Smooth muscle cell (in vitro differentiated cells): ENCODE results near the gene TMEM258. TPM values are rescaled to one million over a fixed set of nuclear protein-coding genes. Genes with fewer than 3 reads are reported as not detected.

Experiments
- DNase-seq: peaks from one replicate; lab custom pipeline; 2025; ENCODE audit not compliant: unreplicated experiment; lab: John Stamatoyannopoulos, UW
- H2AFZ ChIP-seq: fragments of 200-600 bp; sonication (generic); 2 replicates; pipeline ENCODE4 v1.6.0; 2016; ENCODE audit warnings: antibody characterized with exemption, low read depth, mild to moderate bottlenecking
- H3F3A ChIP-seq: fragments of 200-600 bp; sonication (generic); 2 replicates; pipeline ENCODE4 v1.6.0; 2017; ENCODE audit warnings: antibody characterized with exemption, low read depth
- H3K27ac ChIP-seq: fragments of 200-600 bp; sonication (generic); 2 replicates; pipeline ENCODE4 v1.5.1; 2016; ENCODE audit warnings: low read depth, mild to moderate bottlenecking
- H3K27me3 ChIP-seq: fragments of 200-600 bp; sonication (generic); 2 replicates; pipeline ENCODE4 v1.6.1; 2016; ENCODE audit warnings: low read depth, mild to moderate bottlenecking
- H3K36me3 ChIP-seq: fragments of 200-600 bp; sonication (generic); 2 replicates; pipeline ENCODE4 v1.5.1; 2016; ENCODE audit warnings: low read depth
- H3K4me1 ChIP-seq: fragments of 200-600 bp; sonication (generic); 2 replicates; pipeline ENCODE4 v1.5.1; 2016; ENCODE audit warnings: low read depth
- H3K4me2 ChIP-seq: fragments of 200-600 bp; sonication (generic); 2 replicates; pipeline ENCODE4 v1.6.0; 2016; ENCODE audit warnings: mild to moderate bottlenecking
- H3K4me3 ChIP-seq: fragments of 200-600 bp; sonication (generic); 2 replicates; pipeline ENCODE4 v1.5.1; 2016; ENCODE audit warnings: mild to moderate bottlenecking
- H3K79me2 ChIP-seq: fragments of 200-600 bp; sonication (generic); 2 replicates; pipeline ENCODE4 v1.6.0; 2016; ENCODE audit warnings: low read depth, mild to moderate bottlenecking
- H3K9ac ChIP-seq: fragments of 200-600 bp; sonication (generic); 2 replicates; pipeline ENCODE4 v1.6.0; 2016; ENCODE audit warnings: low read depth
- H3K9me3 ChIP-seq: fragments of 200-600 bp; sonication (generic); replicated peaks from 2 replicates; pipeline ENCODE4 v1.5.1; 2016; ENCODE audit warnings: low read depth
- H4K20me1 ChIP-seq: fragments of 200-600 bp; sonication (generic); 2 replicates; pipeline ENCODE4 v1.6.0; 2016; ENCODE audit warnings: low read depth
- CTCF ChIP-seq: fragments of 200-600 bp; sonication (generic); IDR thresholded peaks from 2 replicates; pipeline ENCODE4 v1.5.1; 2017; ENCODE audit warnings: borderline replicate concordance, mild to moderate bottlenecking, antibody characterized with exemption; ENCODE audit not compliant: insufficient read depth, poor library complexity, severe bottlenecking
- WGBS: methylation state at CpG from one replicate; pipeline ENCODE4 v1.1.7; 2016; ENCODE audit warnings: low lambda C conversion rate; 5-methylcytosine and 5-hydroxymethylcytosine counted together
- polyA plus RNA-seq: library from polyadenylated mRNA; unstranded; fragments of >200 nt; fragmentation: Nextera tagmentation; extraction: Ambion mirVana; gene quantifications from 2 replicates; pipeline ENCODE4 v1.2.1, GENCODE V29; 2016
- total RNA-seq: library from RNA; depleted of rRNA; stranded (reverse); fragments of >200 nt; gene quantifications from 2 replicates; pipeline ENCODE4 v1.2.3, GENCODE V29; 2014

TMEM258 gene
- total and polyA plus RNA-seq, 2 experiments from 2014 or later = 118 to 300 TPM

DNA sequence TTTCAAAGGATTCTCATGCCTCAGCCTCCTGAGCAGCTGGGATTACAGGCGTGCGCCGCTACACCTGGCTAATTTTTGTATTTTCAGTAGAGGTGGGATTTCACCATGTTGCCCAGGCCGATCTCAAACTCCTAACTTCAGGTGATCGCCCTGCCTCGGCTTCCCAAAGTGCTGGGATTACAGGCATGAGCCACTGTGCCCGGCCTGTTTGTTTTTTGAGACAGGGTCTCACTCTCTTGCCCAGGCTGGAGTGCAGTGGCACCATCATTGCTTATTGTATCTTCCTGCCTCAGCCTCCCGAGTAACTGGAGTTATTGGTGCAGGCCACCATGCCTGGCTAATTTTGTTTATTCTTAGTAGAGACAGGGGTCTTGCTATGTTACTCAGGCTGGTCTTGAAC is 43.8 kb upstream of the TMEM258 start:
- Histone ChIP-seq H3K27me3 (no peaks in the 10 kb centered on the region), H4K20me1 (peaks cover 97% of the 10 kb centered on the region), H3K4me1 (peaks cover 12% of the 10 kb centered on the region), H3K9me3 (no peaks in the 10 kb centered on the region), H3K79me2 (peaks cover 75% of the 10 kb centered on the region), H2AFZ (no peak overlapping the region), H3K9ac (no peak overlapping the region), H3K27ac (no peak overlapping the region), H3F3A (peaks cover 20% of the 10 kb centered on the region), H3K36me3 (no peaks in the 10 kb centered on the region), H3K4me3 (no peak overlapping the region), H3K4me2 (no peak overlapping the region)
- no peak for DNase-seq
- WGBS = 97% methylated on average over 8 of the region's 8 CpGs
- no peak for TF ChIP-seq CTCF

DNA sequence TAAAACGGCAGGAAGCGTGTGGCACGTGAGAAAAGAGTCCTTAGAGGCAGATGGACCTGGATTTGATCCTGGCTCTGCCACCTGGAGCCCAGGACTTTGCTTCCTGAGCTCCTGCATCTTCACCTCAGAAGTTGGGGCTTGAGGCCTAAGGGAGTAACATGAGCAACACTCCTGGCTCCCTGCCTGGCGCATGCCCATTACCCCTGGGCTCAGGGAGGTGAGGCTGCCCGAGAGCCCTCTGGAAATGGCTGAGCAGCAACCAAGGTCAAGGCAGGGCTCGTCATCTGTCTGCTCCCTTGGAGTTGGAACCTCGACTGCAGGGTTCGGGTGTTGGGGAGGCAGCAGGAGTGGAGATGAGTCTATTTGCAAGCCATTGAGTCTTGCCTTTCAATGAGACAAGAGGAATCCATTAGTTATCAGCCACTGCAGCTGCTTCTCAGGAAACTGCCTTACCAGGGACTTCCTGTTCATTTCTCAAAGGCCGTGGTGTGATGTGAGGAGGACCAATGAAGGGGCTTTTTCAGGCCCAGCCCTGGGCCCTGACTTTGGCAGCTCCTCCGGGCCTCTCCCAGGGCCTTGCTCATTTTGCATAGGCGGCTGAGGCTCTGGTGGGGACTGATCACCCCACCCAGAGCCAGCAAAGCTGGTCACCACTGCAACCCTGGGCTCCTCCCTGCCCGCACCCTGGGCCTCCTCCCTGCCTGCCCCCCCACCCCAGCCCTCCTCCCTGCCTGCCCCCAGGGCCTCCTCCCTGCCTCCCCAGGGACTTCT is 42.1 kb upstream of the TMEM258 start:
- Histone ChIP-seq H3K36me3 (no peaks in the 10 kb centered on the region), H3K27me3 (no peaks in the 10 kb centered on the region), H3K27ac (peak overlapping the region; percentile 68), H3K79me2 (peaks cover 92% of the 10 kb centered on the region), H3K9me3 (no peaks in the 10 kb centered on the region), H3F3A (peaks cover 33% of the 10 kb centered on the region), H2AFZ (no peak overlapping the region), H3K9ac (no peak overlapping the region), H4K20me1 (peaks cover 98% of the 10 kb centered on the region), H3K4me1 (peaks cover 27% of the 10 kb centered on the region), H3K4me3 (no peak overlapping the region), H3K4me2 (peak overlapping the region; percentile 76)
- 46% methylated on average over 11 of the region's 12 CpGs for WGBS
- TF ChIP-seq CTCF = no peak
- DNase-seq = no peak

- Histone ChIP-seq H3K9ac (no peak overlapping the region), H3K4me2 (peak overlapping the region; percentile 76), H3K4me3 (no peak overlapping the region), H3F3A (peaks cover 33% of the 10 kb centered on the region), H2AFZ (no peak overlapping the region), H3K27me3 (no peaks in the 10 kb centered on the region), H3K4me1 (peaks cover 27% of the 10 kb centered on the region), H3K27ac (peak overlapping the region; percentile 68), H3K9me3 (no peaks in the 10 kb centered on the region), H3K79me2 (peaks cover 93% of the 10 kb centered on the region), H3K36me3 (no peaks in the 10 kb centered on the region), H4K20me1 (peaks cover 100% of the 10 kb centered on the region)
- 90% methylated on average over 12 of the region's 12 CpGs for WGBS
- no peak for TF ChIP-seq CTCF
- DNase-seq = no peak
Measured at GRCh38 chr11:61833926-61834277, 41.5 kb upstream of the TMEM258 start.

- Histone ChIP-seq H3K27me3 (no peaks in the 10 kb centered on the region), H3F3A (peaks cover 33% of the 10 kb centered on the region), H4K20me1 (peaks cover 97% of the 10 kb centered on the region), H2AFZ (no peak overlapping the region), H3K79me2 (peaks cover 94% of the 10 kb centered on the region), H3K9me3 (no peaks in the 10 kb centered on the region), H3K4me2 (no peak overlapping the region), H3K9ac (no peak overlapping the region), H3K4me1 (peaks cover 27% of the 10 kb centered on the region), H3K36me3 (no peaks in the 10 kb centered on the region), H3K4me3 (no peak overlapping the region), H3K27ac (peak overlapping the region; percentile 68)
- no peak for TF ChIP-seq CTCF
- no peak for DNase-seq
- 87% methylated on average over 11 of the region's 11 CpGs for WGBS
Measured at GRCh38 chr11:61833471-61833870, 41.1 kb upstream of the TMEM258 start.
